ENCODE measurements around the gene CDH4. TPM values are rescaled to one million over a fixed set of nuclear protein-coding genes. Genes with fewer than 3 reads are reported as not detected.

The CDH4 gene
- total and polyA plus RNA-seq, 9 of the 15 experiments (the other 6 are each of a cell fraction or from before 2014, with no cell fraction given): 0.04 TPM; not detected in 8

- no peak overlapping the region for H3K4me3 ChIP-seq
- H3K9me1 ChIP-seq (ENCODE audit: control insufficient read depth, insufficient read depth, low read length): no peaks in the 10 kb centered on the region
- H3K9me3 ChIP-seq (replicated peaks; ENCODE audit: control insufficient read depth, insufficient read depth, low read depth, low read length): no peaks in the 10 kb centered on the region
- FAIRE-seq (no peak), ATAC-seq (no peak), DNase-seq (ENCODE audit: extremely low read depth in 1 of 4, low spot score in 3 of 4) (no peak)
- no peak overlapping the region for H2AFZ ChIP-seq (ENCODE audit: low read depth, low read length)
- H3K27me3 ChIP-seq (ENCODE audit: control insufficient read depth in 2 of 2, insufficient read depth in 2 of 2, low read length in 2 of 2): peaks cover 0 to 16% of the 10 kb centered on the region in 2 experiments; a peak in 2 of 5 replicates
- BruUV-seq (replicated peaks): no TSS peak
- no peak overlapping the region for H3K27ac ChIP-seq (ENCODE audit: extremely low read depth, low read depth, low read length)
- no peaks in the 10 kb centered on the region for H3K36me3 ChIP-seq (ENCODE audit: control insufficient read depth, insufficient read depth, low read length)
- intact Hi-C loops (cut with micrococcal nuclease) (no loop called here), in situ Hi-C loops (cut with MboI) (no loop called here)
- no peak overlapping the region for H3K4me2 ChIP-seq (ENCODE audit: insufficient read depth, low read length)
- ChIA-PET POLR2A (interaction anchor here (0.6 kb wide), 1 partner anchor 93 kb away, joined by 4 read pairs; no protein-coding TSS in a partner anchor), CTCF (ENCODE audit: low intra/inter-chr PET ratio) (no interaction called here)
- H3K9ac ChIP-seq (ENCODE audit: insufficient read depth in 1 of 2, low read depth in 2 of 2, low read length in 2 of 2): no peak overlapping the region
- 4% methylated on average over 21 of the region's 22 CpGs for WGBS (ENCODE audit: insufficient coverage, low coverage, missing lambda C conversion rate)
- no peaks in the 10 kb centered on the region; a peak in 1 of 5 replicates for H3K4me1 ChIP-seq (replicated peaks in 1 of 2; ENCODE audit: control insufficient read depth in 2 of 2, insufficient read depth in 2 of 2, low read length in 2 of 2)
- TF ChIP-seq HMBOX1 (IDR thresholded peaks at IDR 0.05) (peak; percentile 98), BACH1 (tag; IDR thresholded peaks at IDR 0.05) (no peak)
- H3K79me2 ChIP-seq (ENCODE audit: control insufficient read depth, insufficient read depth, low read length): no peaks in the 10 kb centered on the region
- no peaks in the 10 kb centered on the region; the same call in 1 of the 2 replicates for H4K20me1 ChIP-seq (replicated peaks; ENCODE audit: control insufficient read depth, insufficient read depth, low read length)
Measured at GRCh38 chr20:61948586-61949362, 696.7 kb downstream of the CDH4 start.

GRCh38 chr20:61949363-61949713, 697.3 kb downstream of the CDH4 start:
- ChIA-PET CTCF (ENCODE audit: low intra/inter-chr PET ratio) (no interaction called here), POLR2A (no interaction called here)
- intact Hi-C loops (cut with micrococcal nuclease): no loop called here
- no peaks in the 10 kb centered on the region for H3K9me3 ChIP-seq (replicated peaks; ENCODE audit: control insufficient read depth, insufficient read depth, low read depth, low read length)
- TF ChIP-seq RCOR1 (IDR thresholded peaks at IDR 0.05; ENCODE audit: borderline replicate concordance in 1 of 2, low read depth in 2 of 2, low read length in 2 of 2) (no peak), HMBOX1 (IDR thresholded peaks at IDR 0.05) (peak; percentile 89)
- no peaks in the 10 kb centered on the region; a peak in 1 of 5 replicates for H3K4me1 ChIP-seq (replicated peaks in 1 of 2; ENCODE audit: control insufficient read depth in 2 of 2, insufficient read depth in 2 of 2, low read length in 2 of 2)
- DNase-seq (ENCODE audit: extremely low read depth in 1 of 4, low spot score in 3 of 4): no peak
- no peak overlapping the region for H3K4me2 ChIP-seq (ENCODE audit: insufficient read depth, low read length)
- no peak overlapping the region for H3K9ac ChIP-seq (ENCODE audit: insufficient read depth in 1 of 2, low read depth in 2 of 2, low read length in 2 of 2)
- 11% methylated on average over 7 of the region's 7 CpGs for WGBS (ENCODE audit: insufficient coverage, low coverage, missing lambda C conversion rate)
- no peak for FAIRE-seq
- peaks cover 0 to 16% of the 10 kb centered on the region in 2 experiments; a peak in 2 of 5 replicates for H3K27me3 ChIP-seq (ENCODE audit: control insufficient read depth in 2 of 2, insufficient read depth in 2 of 2, low read length in 2 of 2)
- H3K27ac ChIP-seq (ENCODE audit: extremely low read depth, low read depth, low read length): no peak overlapping the region
- ATAC-seq: no peak
- no peaks in the 10 kb centered on the region; the same call in 1 of the 2 replicates for H4K20me1 ChIP-seq (replicated peaks; ENCODE audit: control insufficient read depth, insufficient read depth, low read length)
- in situ Hi-C loops (cut with MboI): no loop called here
- H3K4me3 ChIP-seq: no peak overlapping the region
- H2AFZ ChIP-seq (ENCODE audit: low read depth, low read length): no peak overlapping the region
- no peaks in the 10 kb centered on the region for H3K79me2 ChIP-seq (ENCODE audit: control insufficient read depth, insufficient read depth, low read length)
- no TSS peak for BruUV-seq (replicated peaks)
- no peaks in the 10 kb centered on the region for H3K9me1 ChIP-seq (ENCODE audit: control insufficient read depth, insufficient read depth, low read length)
- H3K36me3 ChIP-seq (ENCODE audit: control insufficient read depth, insufficient read depth, low read length): no peaks in the 10 kb centered on the region
